ENCODE data around the gene PLXNA4. TPM values are rescaled to one million over a fixed set of nuclear protein-coding genes. Genes with fewer than 3 reads are reported as not detected.

PLXNA4 gene
- total RNA-seq, 2 donors from 2014 or later, result 12.2 to 27.7 TPM

DNA sequence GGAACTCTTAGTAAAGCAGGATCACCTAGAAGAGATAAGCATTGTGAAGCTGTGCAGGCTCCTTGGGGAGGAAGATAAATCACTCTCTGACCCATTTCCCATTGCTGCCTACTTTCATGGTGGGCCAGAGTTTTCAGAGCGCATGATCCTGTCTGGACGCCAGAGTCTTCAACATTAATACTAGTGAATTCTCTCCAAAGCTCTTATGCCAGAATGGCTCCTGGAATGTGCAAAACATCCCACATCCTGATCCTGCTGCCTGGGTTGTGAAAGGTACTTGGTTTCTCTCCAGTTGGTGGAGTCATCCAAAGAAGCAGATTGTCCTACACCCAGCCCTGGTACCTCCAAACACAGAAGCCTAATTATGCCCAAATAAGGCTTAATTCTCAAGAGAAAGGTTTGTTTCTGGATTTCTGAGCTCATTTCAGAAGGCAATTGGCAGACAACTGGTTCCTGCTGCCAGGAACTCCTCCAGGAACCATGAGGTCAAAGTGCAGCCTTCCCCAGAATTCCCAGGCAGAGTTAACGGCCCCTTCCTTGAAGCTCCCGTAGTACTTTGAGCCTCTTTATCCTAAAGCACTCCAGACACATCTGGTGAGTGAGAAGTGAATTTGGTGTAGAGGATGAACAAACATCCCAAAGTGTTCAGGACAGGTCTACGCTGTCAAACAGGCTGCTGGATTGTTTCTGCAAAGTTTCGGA lies 495.2 kb downstream of the PLXNA4 start:
- no peak for ATAC-seq (ENCODE audit: insufficient number of reproducible peaks, low FRiP score, low read depth)
- Histone ChIP-seq H3K4me1 (ENCODE audit: control insufficient read depth in 1 of 2, low read depth in 2 of 2) (peaks cover 18 to 31% of the 10 kb centered on the region in 2 donors), H3K27ac (peak overlapping the region; percentile 14 to 33), H3K36me3 (no peaks in the 10 kb centered on the region), H3K9me3 (no peaks in the 10 kb centered on the region), H3K27me3 (replicated peaks; ENCODE audit: insufficient read depth) (no peaks in the 10 kb centered on the region), H3K4me3 (no peak overlapping the region)
- DNase-seq (ENCODE audit: low spot score), result no peak
- TF ChIP-seq, protein P1, sequence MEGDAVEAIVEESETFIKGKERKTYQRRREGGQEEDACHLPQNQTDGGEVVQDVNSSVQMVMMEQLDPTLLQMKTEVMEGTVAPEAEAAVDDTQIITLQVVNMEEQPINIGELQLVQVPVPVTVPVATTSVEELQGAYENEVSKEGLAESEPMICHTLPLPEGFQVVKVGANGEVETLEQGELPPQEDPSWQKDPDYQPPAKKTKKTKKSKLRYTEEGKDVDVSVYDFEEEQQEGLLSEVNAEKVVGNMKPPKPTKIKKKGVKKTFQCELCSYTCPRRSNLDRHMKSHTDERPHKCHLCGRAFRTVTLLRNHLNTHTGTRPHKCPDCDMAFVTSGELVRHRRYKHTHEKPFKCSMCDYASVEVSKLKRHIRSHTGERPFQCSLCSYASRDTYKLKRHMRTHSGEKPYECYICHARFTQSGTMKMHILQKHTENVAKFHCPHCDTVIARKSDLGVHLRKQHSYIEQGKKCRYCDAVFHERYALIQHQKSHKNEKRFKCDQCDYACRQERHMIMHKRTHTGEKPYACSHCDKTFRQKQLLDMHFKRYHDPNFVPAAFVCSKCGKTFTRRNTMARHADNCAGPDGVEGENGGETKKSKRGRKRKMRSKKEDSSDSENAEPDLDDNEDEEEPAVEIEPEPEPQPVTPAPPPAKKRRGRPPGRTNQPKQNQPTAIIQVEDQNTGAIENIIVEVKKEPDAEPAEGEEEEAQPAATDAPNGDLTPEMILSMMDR (IDR thresholded peaks at IDR 0.05), result no peak

- peak overlapping the region; percentile 14 to 36 for H3K27ac ChIP-seq
- H3K36me3 ChIP-seq, result no peaks in the 10 kb centered on the region
- ATAC-seq (ENCODE audit: insufficient number of reproducible peaks, low FRiP score, low read depth) (no peak), DNase-seq (ENCODE audit: low spot score) (no peak)
- H3K4me3 ChIP-seq, result no peak overlapping the region
- no peaks in the 10 kb centered on the region for H3K9me3 ChIP-seq
- H3K4me1 ChIP-seq (ENCODE audit: control insufficient read depth in 1 of 2, low read depth in 2 of 2), result peaks cover 18 to 31% of the 10 kb centered on the region in 2 donors
- TF ChIP-seq, protein P1 (IDR thresholded peaks at IDR 0.05), result no peak
- no peaks in the 10 kb centered on the region for H3K27me3 ChIP-seq (replicated peaks; ENCODE audit: insufficient read depth)
These were observed 495.8 kb downstream of the PLXNA4 start for GRCh38 chr7:132080467-132080866.

DNA sequence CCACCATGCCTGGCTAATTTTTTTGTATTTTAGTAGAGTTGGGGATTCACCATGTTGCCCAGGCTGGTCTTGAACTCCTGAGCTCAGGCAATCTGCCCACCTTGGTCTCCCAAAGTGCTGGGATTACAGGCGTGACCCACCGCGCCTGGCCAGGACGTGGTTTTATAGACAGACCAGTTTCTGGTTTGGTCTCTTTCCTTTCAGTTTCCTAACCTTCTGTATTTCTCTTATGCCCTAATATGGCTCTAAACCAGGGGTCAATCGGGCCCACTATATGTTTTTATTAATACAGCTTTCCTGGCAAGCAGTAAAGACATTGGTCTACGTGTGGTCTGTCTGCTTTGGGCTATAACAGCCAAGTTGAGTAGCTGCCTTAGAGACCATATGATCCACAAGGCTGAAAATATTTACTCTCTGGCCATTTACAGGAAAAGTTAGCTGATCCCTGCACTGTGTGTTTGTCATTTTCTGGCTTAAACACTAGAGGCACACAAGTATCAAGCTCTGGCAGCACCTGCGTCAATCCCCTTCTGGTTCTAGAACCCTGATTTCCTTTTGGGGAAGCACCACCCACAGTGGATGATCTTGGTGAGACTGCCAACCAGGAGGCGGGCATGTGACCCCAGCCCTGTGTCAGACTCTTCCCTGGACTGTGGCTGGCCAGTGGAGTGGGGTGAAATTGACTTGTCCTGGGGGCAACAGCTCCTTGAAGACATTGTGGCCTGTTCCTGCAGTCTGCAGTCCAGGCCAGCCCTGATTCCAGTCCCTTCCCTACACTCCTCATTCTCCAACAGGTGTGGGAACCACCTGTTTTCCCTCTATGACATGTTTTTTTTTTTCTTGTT lies 497.2 kb downstream of the PLXNA4 start:
- no peak for ATAC-seq (ENCODE audit: insufficient number of reproducible peaks, low FRiP score, low read depth)
- no peak overlapping the region for H3K27ac ChIP-seq
- no peaks in the 10 kb centered on the region for H3K36me3 ChIP-seq
- no peaks in the 10 kb centered on the region for H3K9me3 ChIP-seq
- TF ChIP-seq, protein P1 (IDR thresholded peaks at IDR 0.05), result no peak
- H3K4me3 ChIP-seq, result no peak overlapping the region
- H3K27me3 ChIP-seq (replicated peaks; ENCODE audit: insufficient read depth), result no peaks in the 10 kb centered on the region
- DNase-seq (ENCODE audit: low spot score), result no peak
- peaks cover 18 to 31% of the 10 kb centered on the region in 2 donors for H3K4me1 ChIP-seq (ENCODE audit: control insufficient read depth in 1 of 2, low read depth in 2 of 2)

DNA sequence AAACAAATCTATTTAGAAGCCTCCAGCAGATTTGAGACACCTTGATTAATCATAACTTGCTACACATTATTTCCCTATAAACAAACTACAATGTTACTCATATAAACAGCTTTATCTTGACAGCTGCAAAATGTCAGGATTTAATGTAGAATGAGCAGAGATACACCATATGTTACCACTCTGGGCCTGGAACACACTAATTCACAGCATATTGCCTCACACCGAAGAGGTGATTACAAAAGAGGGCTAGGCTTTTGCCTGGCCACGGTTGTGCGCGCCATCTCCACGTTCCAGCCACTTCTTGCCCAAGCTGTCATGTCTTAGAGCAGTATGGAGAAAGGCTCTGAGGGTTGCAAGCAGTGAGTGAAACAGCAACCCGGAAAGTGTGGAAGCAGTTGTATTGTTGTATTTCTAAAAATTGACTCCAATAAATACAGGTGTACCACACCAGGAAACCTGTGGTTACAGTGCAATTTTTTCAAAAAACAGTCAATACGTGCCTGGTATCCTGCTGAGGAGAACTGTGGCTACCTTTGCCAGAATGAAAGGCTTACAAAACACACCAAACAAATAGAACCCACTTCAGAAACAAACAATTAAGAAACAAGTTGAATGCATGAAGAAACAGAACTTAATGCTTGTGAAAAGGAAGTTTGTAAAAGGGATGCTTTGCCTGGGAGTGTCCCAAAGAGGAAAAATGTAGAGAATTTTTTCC lies 498.1 kb downstream of the PLXNA4 start:
- Histone ChIP-seq H3K4me1 (ENCODE audit: control insufficient read depth in 1 of 2, low read depth in 2 of 2) (peaks cover 18 to 31% of the 10 kb centered on the region in 2 donors), H3K9me3 (no peaks in the 10 kb centered on the region), H3K27me3 (replicated peaks; ENCODE audit: insufficient read depth) (no peaks in the 10 kb centered on the region), H3K4me3 (no peak overlapping the region), H3K27ac (no peak overlapping the region), H3K36me3 (no peaks in the 10 kb centered on the region)
- TF ChIP-seq, protein P1 (IDR thresholded peaks at IDR 0.05), result no peak
- DNase-seq (ENCODE audit: low spot score), result no peak
- no peak for ATAC-seq (ENCODE audit: insufficient number of reproducible peaks, low FRiP score, low read depth)

Data from thoracic aorta (tissue), 2 donors.